ENCODE results near the gene TYW1B.
"Not testable (repeated sequence)": the region's sequence is repeated elsewhere in the genome, so short reads cannot be mapped to it uniquely, and the experiment has no call there.

GRCh38 chr7:72643708-72644107 is 184.3 kb downstream of the TYW1B start:
- TF ChIP-seq RFX5 (IDR thresholded peaks at IDR 0.05; ENCODE audit: low read depth, low read length); MXI1 (IDR thresholded peaks at IDR 0.05; ENCODE audit: borderline replicate concordance, low read depth, low read length); CTCF (conservative IDR thresholded peaks at IDR 0.05; ENCODE audit: low read depth, low read length); POLR2A (IDR thresholded peaks at IDR 0.05; ENCODE audit: low read depth, low read length); FOS (IDR thresholded peaks at IDR 0.05; ENCODE audit: low read depth, low read length); CEBPB (IDR thresholded peaks at IDR 0.05; ENCODE audit: low read depth, low read length); RAD21 (IDR thresholded peaks at IDR 0.05; ENCODE audit: low read length); MAFK (IDR thresholded peaks at IDR 0.05; ENCODE audit: low read depth, low read length); MAZ (IDR thresholded peaks at IDR 0.05; ENCODE audit: borderline replicate concordance, low read depth, low read length); BHLHE40 (IDR thresholded peaks at IDR 0.05; ENCODE audit: low read depth, low read length); USF2 (IDR thresholded peaks at IDR 0.05; ENCODE audit: low read depth, low read length); ELK1 (IDR thresholded peaks at IDR 0.05; ENCODE audit: borderline replicate concordance, low read depth, low read length): not testable (repeated sequence)

Measured in IMR-90 (cell line).